PC-3 (cell line): Measurements from ENCODE around the gene IFI27L2. TPM values are rescaled to one million over a fixed set of nuclear protein-coding genes. Genes with fewer than 3 reads are reported as not detected.

Experiments used
- ATAC-seq: fragments of 200-7000 bp; cut with Tn5 transposase; 2 replicates; pipeline ENCODE4 v1.9.1; 2020; ENCODE audit warnings: mild to moderate bottlenecking, moderate library complexity
- BruUV-seq: library from RNA; stranded (reverse); fragments of 400-500 nt; replicated peaks from 2 replicates; lab custom pipeline; 2021; lab: Mats Ljungman, UMichigan
- CTCF ChIA-PET: fragments of 300-600 bp; sonication (Branson Sonifier 250); formaldehyde crosslinking; loops from one replicate; lab custom pipeline; 2022; ENCODE audit warnings: antibody characterized with exemption; lab: Charles Lee
- POLR2A ChIA-PET: fragments of 300-600 bp; sonication (Branson Sonifier 250); formaldehyde crosslinking; loops from one replicate; lab custom pipeline; 2022; ENCODE audit warnings: antibody characterized with exemption; ENCODE audit not compliant: unreplicated experiment; lab: Charles Lee
- DNase-seq: peaks from one replicate; pipeline ENCODE4 v3.0.0-alpha.2; 2015
- H2AFZ ChIP-seq: fragments of 300-600 bp; sonication (generic); 2 replicates; pipeline ENCODE4 v1.6.0; 2016; ENCODE audit warnings: antibody characterized with exemption, low read length
- H3F3A ChIP-seq: fragments of 300-600 bp; sonication (generic); one replicate; pipeline ENCODE4 v1.6.0; 2017; ENCODE audit warnings: antibody characterized with exemption, low read length, control low read depth, mild to moderate bottlenecking; ENCODE audit not compliant: unreplicated experiment
- H3K27ac ChIP-seq: fragments of 300-600 bp; sonication (generic); 2 replicates; pipeline ENCODE4 v1.5.1; 2016; ENCODE audit warnings: mild to moderate bottlenecking, low read length
- H3K27me3 ChIP-seq: fragments of 300-600 bp; sonication (generic); 2 replicates; pipeline ENCODE4 v1.6.1; 2016; ENCODE audit warnings: low read length, mixed read lengths
- H3K36me3 ChIP-seq: fragments of 300-600 bp; sonication (generic); 2 replicates; pipeline ENCODE4 v1.6.1; 2016; ENCODE audit warnings: low read depth, mixed run types, low read length, mixed read lengths
- H3K4me1 ChIP-seq: fragments of 300-600 bp; sonication (generic); 2 replicates; pipeline ENCODE4 v1.5.1; 2016; ENCODE audit warnings: low read length; ENCODE audit not compliant: insufficient read depth
- H3K4me2 ChIP-seq: fragments of 300-600 bp; sonication (generic); 2 replicates; pipeline ENCODE4 v1.6.0; 2016; ENCODE audit warnings: low read length
- H3K4me3 ChIP-seq: fragments of 300-600 bp; sonication (generic); 2 replicates; pipeline ENCODE4 v1.5.1; 2016; ENCODE audit warnings: mild to moderate bottlenecking, low read length, mixed read lengths
- H3K79me2 ChIP-seq: fragments of 300-600 bp; sonication (generic); 2 replicates; pipeline ENCODE4 v1.6.1; 2017; ENCODE audit warnings: low read length, mixed read lengths
- H3K9ac ChIP-seq: fragments of 300-600 bp; sonication (generic); 2 replicates; pipeline ENCODE4 v1.6.0; 2016; ENCODE audit warnings: mild to moderate bottlenecking, low read length
- H3K9me2 ChIP-seq: fragments of 300-600 bp; sonication (generic); replicated peaks from 2 replicates; pipeline ENCODE4 v1.6.1; 2016; ENCODE audit warnings: mixed run types, low read length, mixed read lengths
- H3K9me3 ChIP-seq: fragments of 300-600 bp; sonication (generic); 2 replicates; pipeline ENCODE4 v1.6.1; 2016; ENCODE audit warnings: low read length, mixed read lengths
- H4K20me1 ChIP-seq: fragments of 300-600 bp; sonication (generic); 2 replicates; pipeline ENCODE4 v1.6.1; 2016; ENCODE audit warnings: low read length, mixed read lengths
- CTCF ChIP-seq: fragments of 300-600 bp; sonication (generic); conservative IDR thresholded peaks from 2 replicates; pipeline ENCODE4 v1.5.1; 2017; ENCODE audit warnings: antibody characterized with exemption, low read depth, mild to moderate bottlenecking, low read length
- EZH2 ChIP-seq: fragments of 300-600 bp; sonication (generic); IDR thresholded peaks from one replicate; pipeline ENCODE4 v1.6.1; 2017; ENCODE audit warnings: antibody characterized with exemption, mild to moderate bottlenecking, low read length; ENCODE audit not compliant: unreplicated experiment
- EZH2phosphoT487 ChIP-seq: fragments of 300-600 bp; sonication (generic); IDR thresholded peaks from 2 replicates; pipeline ENCODE4 v1.6.1; 2018; ENCODE audit warnings: mild to moderate bottlenecking, antibody characterized with exemption, low read length, borderline replicate concordance
- intact Hi-C: fragments of 100-400 bp; cut with micrococcal nuclease; formaldehyde crosslinking; loops from 2 replicates; pipeline ENCODE4 v1.9.0; 2023
- total RNA-seq: library from RNA; depleted of rRNA; stranded (reverse); fragments of >200 nt; gene quantifications from 2 replicates; pipeline ENCODE4 v1.2.3, GENCODE V29; 2014

Gene IFI27L2
- total RNA-seq, 1 experiment from 2014 or later: 42.7 TPM

GRCh38 chr14:94176808-94177207 is 47.4 kb upstream of the IFI27L2 start:
- Histone ChIP-seq H4K20me1 (peaks cover 8% of the 10 kb centered on the region; the same call in 1 of the 2 replicates), H3K4me1 (no peaks in the 10 kb centered on the region), H3F3A (no peaks in the 10 kb centered on the region), H3K36me3 (no peaks in the 10 kb centered on the region), H3K9me3 (no peaks in the 10 kb centered on the region), H3K9me2 (no peaks in the 10 kb centered on the region), H3K27ac (no peak overlapping the region), H3K27me3 (peaks cover 58% of the 10 kb centered on the region), H3K4me2 (no peak overlapping the region), H3K9ac (no peak overlapping the region), H2AFZ (no peak overlapping the region), H3K4me3 (no peak overlapping the region), H3K79me2 (no peaks in the 10 kb centered on the region)
- no peak for ATAC-seq
- no peak for TF ChIP-seq EZH2
- no peak for TF ChIP-seq EZH2phosphoT487
- TF ChIP-seq CTCF: no peak
- POLR2A ChIA-PET: no interaction called here
- CTCF ChIA-PET: interaction anchor here (0.6 kb wide), 1 partner anchor 196 kb away, joined by 3 read pairs; no protein-coding TSS in a partner anchor
- BruUV-seq: no TSS peak
- DNase-seq: no peak
- intact Hi-C loops: no loop called here

DNA sequence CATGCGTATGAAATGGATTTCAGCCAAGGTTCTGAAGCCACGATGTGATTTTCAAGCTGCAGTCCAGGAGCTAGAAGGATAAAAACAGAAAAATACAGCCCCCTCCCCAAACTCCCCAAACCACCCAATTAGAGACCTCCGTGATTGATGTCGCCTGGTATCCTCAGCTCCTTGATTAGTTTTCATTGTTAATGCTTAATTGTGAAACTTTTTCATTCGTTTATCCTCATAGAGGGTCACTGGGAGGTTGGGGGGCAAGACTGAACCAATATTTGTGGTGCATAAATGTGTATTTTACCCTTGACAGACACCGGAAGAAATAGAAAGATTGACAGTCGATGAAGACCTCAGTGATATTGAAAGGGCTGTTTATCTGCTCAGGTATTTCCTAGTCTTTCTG is 46.3 kb upstream of the IFI27L2 start:
- Histone ChIP-seq H3K36me3 (no peaks in the 10 kb centered on the region), H3K4me1 (no peaks in the 10 kb centered on the region; the same call in 1 of the 2 replicates), H2AFZ (no peak overlapping the region), H3K4me3 (no peak overlapping the region), H3K9me2 (no peaks in the 10 kb centered on the region), H3K4me2 (no peak overlapping the region), H3K27me3 (peaks cover 58% of the 10 kb centered on the region), H3K9me3 (no peaks in the 10 kb centered on the region), H3K27ac (no peak overlapping the region), H3K9ac (no peak overlapping the region), H3K79me2 (no peaks in the 10 kb centered on the region), H3F3A (no peaks in the 10 kb centered on the region), H4K20me1 (peaks cover 8% of the 10 kb centered on the region; the same call in 1 of the 2 replicates)
- ATAC-seq (no peak), DNase-seq (no peak)
- no TSS peak for BruUV-seq
- ChIA-PET POLR2A (no interaction called here), CTCF (no interaction called here)
- intact Hi-C loops: no loop called here
- TF ChIP-seq CTCF (no peak), EZH2phosphoT487 (no peak), EZH2 (no peak)

DNA sequence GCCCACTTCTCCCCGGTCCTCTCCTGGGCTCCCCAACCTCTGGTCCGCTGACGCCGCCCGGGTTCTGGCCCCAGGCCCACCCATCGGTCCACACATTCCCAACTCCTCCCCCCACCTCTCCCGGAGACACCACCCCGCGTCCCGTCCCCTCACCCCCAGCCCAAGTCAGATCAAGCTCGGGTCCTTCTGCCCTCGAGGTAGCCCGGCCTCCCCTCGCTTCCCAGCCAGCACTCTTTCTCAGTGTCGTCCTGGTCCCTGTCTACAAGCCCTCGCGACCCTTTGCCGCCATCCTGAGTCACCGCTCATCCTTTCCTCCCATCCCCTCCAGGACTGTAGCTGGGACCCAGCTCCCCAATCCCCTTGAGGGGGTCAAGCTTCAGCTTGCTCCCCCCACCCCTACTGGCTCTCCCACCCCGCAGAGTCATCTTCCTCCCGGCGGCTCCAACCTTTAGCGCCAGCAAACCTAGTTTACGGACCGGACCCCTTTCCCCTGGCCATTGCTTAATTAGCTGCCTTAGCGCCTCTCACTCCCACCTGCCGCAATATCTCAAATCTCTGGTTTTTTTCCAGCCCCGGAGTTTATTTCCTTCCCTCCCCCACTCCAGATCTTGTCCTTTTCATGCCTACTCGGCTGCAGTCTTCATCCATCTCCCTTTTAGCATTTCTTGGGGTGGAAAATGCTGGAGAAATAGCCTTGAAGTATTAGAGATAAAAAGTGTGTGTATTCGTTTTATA is 45.8 kb upstream of the IFI27L2 start:
- Histone ChIP-seq H3K27me3 (peaks cover 58% of the 10 kb centered on the region), H3K9ac (no peak overlapping the region), H3K4me3 (no peak overlapping the region), H4K20me1 (peaks cover 8% of the 10 kb centered on the region; the same call in 1 of the 2 replicates), H3K9me2 (no peaks in the 10 kb centered on the region), H3K27ac (no peak overlapping the region), H3K79me2 (no peaks in the 10 kb centered on the region), H2AFZ (no peak overlapping the region), H3K9me3 (no peaks in the 10 kb centered on the region), H3F3A (no peaks in the 10 kb centered on the region), H3K4me1 (no peaks in the 10 kb centered on the region; the same call in 1 of the 2 replicates), H3K4me2 (no peak overlapping the region), H3K36me3 (no peaks in the 10 kb centered on the region)
- intact Hi-C loops: no loop called here
- BruUV-seq: no TSS peak
- POLR2A ChIA-PET: no interaction called here
- TF ChIP-seq EZH2 (no peak), EZH2phosphoT487 (no peak), CTCF (no peak)
- CTCF ChIA-PET: no interaction called here
- DNase-seq: no peak
- ATAC-seq: no peak
